ENCODE results near the gene ATP8B3. TPM values are rescaled to one million over a fixed set of nuclear protein-coding genes. Genes with fewer than 3 reads are reported as not detected.

ATP8B3 gene
- total RNA-seq, 1 experiment from 2014 or later = 12.4 TPM

GRCh38 chr19:1770866-1771576, 41.1 kb downstream of the ATP8B3 start:
- no peak for DNase-seq (ENCODE audit: low spot score)

- no peak for DNase-seq (ENCODE audit: low spot score)
Observed at GRCh38 chr19:1769645-1769985, 42.5 kb downstream of the ATP8B3 start.

GRCh38 chr19:1768918-1769644, 43.0 kb downstream of the ATP8B3 start:
- no peak for DNase-seq (ENCODE audit: low spot score)

GRCh38 chr19:1768248-1768647, 43.8 kb downstream of the ATP8B3 start:
- DNase-seq (ENCODE audit: low spot score) = no peak

GRCh38 chr19:1767464-1767933, 44.6 kb downstream of the ATP8B3 start:
- no peak for DNase-seq (ENCODE audit: low spot score)

- no peak for DNase-seq (ENCODE audit: low spot score)
Observed at GRCh38 chr19:1766800-1767352, 45.2 kb downstream of the ATP8B3 start.

GRCh38 chr19:1765904-1766799, 45.9 kb downstream of the ATP8B3 start:
- no peak for DNase-seq (ENCODE audit: low spot score)

- no peak for DNase-seq (ENCODE audit: low spot score)
Observed at GRCh38 chr19:1765232-1765903, 46.7 kb downstream of the ATP8B3 start.

GRCh38 chr19:1764729-1765128, 47.3 kb downstream of the ATP8B3 start:
- DNase-seq (ENCODE audit: low spot score) = no peak

GRCh38 chr19:1763648-1764639, 48.1 kb downstream of the ATP8B3 start:
- no peak for DNase-seq (ENCODE audit: low spot score)

GRCh38 chr19:1762243-1763117, 49.6 kb downstream of the ATP8B3 start:
- DNase-seq (ENCODE audit: low spot score) = no peak

- DNase-seq (ENCODE audit: low spot score) = no peak
Observed at GRCh38 chr19:1761528-1762242, 50.4 kb downstream of the ATP8B3 start.

GRCh38 chr19:1760786-1761527, 51.1 kb downstream of the ATP8B3 start:
- DNase-seq (ENCODE audit: low spot score) = peak; percentile 39

- DNase-seq (ENCODE audit: low spot score) = no peak
Observed at GRCh38 chr19:1760020-1760419, 52.1 kb downstream of the ATP8B3 start.

- DNase-seq (ENCODE audit: low spot score) = no peak
Observed at GRCh38 chr19:1758959-1759903, 52.8 kb downstream of the ATP8B3 start.

- DNase-seq (ENCODE audit: low spot score) = no peak
Observed at GRCh38 chr19:1758231-1758577, 53.9 kb downstream of the ATP8B3 start.
